RWPE2 (cell line): ENCODE measurements around the gene TSC22D4.

Experiments used
- ATAC-seq: fragments of 200-7000 bp; cut with Tn5 transposase; 3 replicates; pipeline ENCODE4 v1.9.1; 2021; ENCODE audit warnings: low read depth
- DNase-seq: peaks from one replicate; pipeline ENCODE4 v3.0.0-alpha.2; 2020; ENCODE audit warnings: low spot score
- H3K27ac ChIP-seq: fragments of 450-650 bp; 2 replicates; pipeline ENCODE4 v1.5.1; 2017; ENCODE audit warnings: mild to moderate bottlenecking; ENCODE audit not compliant: poor library complexity, severe bottlenecking
- H3K27me3 ChIP-seq: fragments of 250-450 bp; sonication (Bioruptor Pico); 2 replicates; pipeline ENCODE4 v1.5.1; 2021; ENCODE audit warnings: mild to moderate bottlenecking, moderate library complexity; ENCODE audit not compliant: insufficient read depth, poor library complexity, severe bottlenecking
- H3K36me3 ChIP-seq: fragments of 250-450 bp; sonication (Bioruptor Pico); 2 replicates; pipeline ENCODE4 v1.5.1; 2020; ENCODE audit warnings: low read depth, mild to moderate bottlenecking, moderate library complexity
- H3K4me1 ChIP-seq: fragments of 250-450 bp; sonication (Bioruptor Pico); 2 replicates; pipeline ENCODE4 v1.5.1; 2021; ENCODE audit warnings: mild to moderate bottlenecking, moderate library complexity; ENCODE audit not compliant: insufficient read depth, poor library complexity, severe bottlenecking
- H3K4me3 ChIP-seq: fragments of 250-450 bp; sonication (Bioruptor Pico); 2 replicates; pipeline ENCODE4 v1.5.1; 2021; ENCODE audit warnings: mild to moderate bottlenecking, moderate library complexity; ENCODE audit not compliant: severe bottlenecking
- H3K9me3 ChIP-seq: fragments of 250-450 bp; sonication (Bioruptor Pico); 2 replicates; pipeline ENCODE4 v1.5.1; 2021; ENCODE audit warnings: mild to moderate bottlenecking, moderate library complexity; ENCODE audit not compliant: severe bottlenecking
- CTCF ChIP-seq: fragments of 450-650 bp; IDR thresholded peaks from one replicate; pipeline ENCODE4 v1.5.1; 2017; ENCODE audit warnings: mild to moderate bottlenecking, moderate library complexity; ENCODE audit not compliant: poor library complexity, severe bottlenecking

TSC22D4 gene

DNA sequence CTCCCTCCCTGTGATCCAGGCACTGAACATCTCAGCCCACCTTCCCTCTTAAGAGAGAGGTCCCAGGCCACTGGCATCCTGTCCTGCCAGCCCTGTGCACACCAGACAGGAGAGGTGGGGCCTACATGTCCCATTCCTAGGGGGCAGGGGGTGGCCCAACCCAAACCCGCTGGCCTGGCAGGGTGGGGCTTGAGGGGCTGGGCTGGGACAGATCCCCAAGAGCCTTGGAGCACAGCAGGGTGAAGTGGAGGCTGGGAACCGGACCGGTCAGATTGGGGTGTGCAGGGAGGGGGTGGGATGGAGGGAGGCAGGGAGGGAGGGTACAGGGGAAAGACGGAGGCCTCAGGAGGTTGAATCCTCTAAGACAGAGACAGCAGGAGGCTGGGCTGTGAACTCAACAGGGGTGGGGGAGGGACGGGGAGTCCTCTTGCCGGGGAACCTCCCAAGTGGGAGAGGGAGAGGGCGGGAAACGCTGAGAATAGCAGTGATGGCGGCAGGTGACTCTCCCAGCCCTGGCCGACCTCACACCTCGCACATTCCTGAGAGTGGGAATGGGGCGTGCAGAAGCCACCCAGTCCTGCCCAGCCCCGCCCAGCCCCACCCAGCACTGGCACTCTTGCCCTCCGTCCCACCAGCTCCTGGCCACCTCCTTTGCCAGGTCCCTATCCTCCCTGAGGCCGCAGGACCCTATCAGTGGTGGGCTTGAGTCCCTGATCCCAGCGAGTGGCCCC, 6.7 kb downstream of the TSC22D4 start:
- Histone ChIP-seq H3K4me1 (no peaks in the 10 kb centered on the region), H3K27me3 (no peaks in the 10 kb centered on the region), H3K4me3 (no peak overlapping the region), H3K27ac (peak overlapping the region; percentile 19), H3K36me3 (peaks cover 22% of the 10 kb centered on the region), H3K9me3 (no peaks in the 10 kb centered on the region)
- ATAC-seq: no peak
- no peak for TF ChIP-seq CTCF
- DNase-seq: no peak

GRCh38 chr7:100471021-100471420, 8.0 kb downstream of the TSC22D4 start:
- Histone ChIP-seq H3K36me3 (peaks cover 27% of the 10 kb centered on the region), H3K27ac (no peak overlapping the region), H3K4me3 (no peak overlapping the region), H3K27me3 (no peaks in the 10 kb centered on the region), H3K4me1 (no peaks in the 10 kb centered on the region), H3K9me3 (no peaks in the 10 kb centered on the region)
- no peak for TF ChIP-seq CTCF
- no peak for DNase-seq
- no peak for ATAC-seq

DNA sequence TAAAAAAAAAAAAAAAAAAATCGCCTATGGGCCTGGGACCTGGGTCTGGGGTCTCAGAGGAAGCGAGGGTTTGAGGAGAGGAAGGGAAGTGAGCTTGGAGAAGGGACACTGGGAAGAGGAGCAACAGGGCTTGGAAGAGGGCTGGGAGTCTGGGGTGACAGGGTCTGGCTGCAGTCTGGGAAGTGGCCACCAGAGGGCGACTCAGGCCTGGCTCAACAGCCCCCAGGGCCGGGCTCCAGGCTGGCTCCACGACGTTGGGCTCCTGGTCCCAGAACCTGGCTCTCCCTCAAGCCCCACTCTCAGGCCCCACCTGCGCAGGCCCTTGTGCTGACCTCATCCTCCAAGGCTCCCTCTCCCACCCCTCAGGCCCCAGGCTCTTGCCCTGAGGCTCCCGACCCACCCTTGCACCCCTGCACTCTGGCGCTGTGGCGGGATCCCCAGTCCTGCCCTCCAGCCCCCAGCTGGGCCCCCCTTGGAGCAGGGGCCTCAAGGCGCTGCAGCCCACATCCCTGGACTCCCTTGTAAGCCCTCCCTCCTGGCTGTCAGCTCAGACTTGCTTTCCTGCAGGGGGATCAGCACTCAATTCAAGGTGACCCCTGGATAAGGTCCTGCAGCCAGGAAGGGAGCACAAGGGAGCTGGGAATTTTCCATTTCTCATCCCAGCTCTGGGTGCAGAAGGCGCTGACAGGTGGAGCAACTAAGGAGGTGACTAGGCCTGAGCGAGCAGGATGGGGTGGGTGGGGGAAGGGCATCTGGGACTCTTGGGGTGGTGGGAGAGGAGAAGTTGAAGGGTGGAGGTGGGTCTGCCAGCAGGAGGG, 9.6 kb downstream of the TSC22D4 start:
- Histone ChIP-seq H3K27ac (no peak overlapping the region), H3K4me1 (no peaks in the 10 kb centered on the region), H3K4me3 (no peak overlapping the region), H3K27me3 (no peaks in the 10 kb centered on the region), H3K36me3 (peaks cover 16% of the 10 kb centered on the region), H3K9me3 (no peaks in the 10 kb centered on the region)
- peak; percentile 87 for TF ChIP-seq CTCF
- peak; percentile 80 for ATAC-seq
- DNase-seq: no peak

DNA sequence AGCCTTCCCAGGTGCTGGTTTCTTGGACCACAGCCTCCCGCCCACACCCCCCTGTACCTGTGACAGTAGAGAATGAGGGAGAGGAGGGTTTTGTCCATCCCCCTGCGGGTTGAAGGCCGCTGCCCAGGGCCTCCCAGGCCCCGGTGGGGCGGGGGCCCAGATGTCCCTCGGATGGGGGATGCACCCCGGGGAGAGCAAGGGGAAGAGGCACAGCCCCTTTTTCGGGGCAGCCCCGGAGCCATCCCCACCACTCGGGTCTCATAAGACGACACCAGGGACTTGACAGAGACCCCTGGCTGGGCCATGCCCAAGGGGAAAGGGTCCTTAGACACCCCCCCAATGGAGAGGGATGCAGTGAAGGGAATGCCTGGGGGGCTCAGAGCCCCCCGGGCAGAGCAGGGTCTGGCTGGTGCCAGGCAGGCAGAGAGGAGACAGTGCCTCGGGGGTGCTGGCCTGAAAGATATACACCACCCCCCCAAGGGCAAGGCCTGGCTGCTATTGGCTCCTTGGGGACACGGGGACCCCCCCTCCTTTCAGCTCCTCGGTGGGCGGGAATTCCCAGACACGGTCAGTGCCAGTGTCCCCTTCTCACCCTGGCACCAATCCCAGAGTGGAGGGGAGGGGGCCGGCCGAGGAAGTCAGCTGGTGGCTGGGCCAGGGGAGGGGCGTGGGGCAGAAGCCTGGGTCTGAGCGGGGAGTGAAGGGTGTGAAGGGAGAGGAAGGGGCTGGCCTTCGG, 11.2 kb downstream of the TSC22D4 start:
- H3K27me3 ChIP-seq: no peaks in the 10 kb centered on the region
- H3K27ac ChIP-seq: no peak overlapping the region

More for the DNA sequence above, 11.2 kb downstream of the TSC22D4 start:
- H3K4me1 ChIP-seq: no peaks in the 10 kb centered on the region
- H3K9me3 ChIP-seq: no peaks in the 10 kb centered on the region
- no peak for TF ChIP-seq CTCF
- peaks cover 11% of the 10 kb centered on the region for H3K36me3 ChIP-seq
- no peak for ATAC-seq
- DNase-seq: no peak
- H3K4me3 ChIP-seq: no peak overlapping the region
